Spleen (tissue), 11 donors: ENCODE measurements around the gene ACSS1. TPM values are rescaled to one million over a fixed set of nuclear protein-coding genes. Genes with fewer than 3 reads are reported as not detected.
A peak's percentile ranks its signal among the peaks of the same experiment; 100 is the strongest.

ENCODE experiments used
- DNase-seq: peaks from one replicate; pipeline ENCODE4 v3.0.0-alpha.2; 2020
- H3K27ac ChIP-seq, 8 donors: fragments of 200-600 bp; sonication (generic) in 7 of 8; 1 replicate in 4 of 8; 2 replicates in 4 of 8; pipeline versions ENCODE4 v1.5.0 to v1.8.0; 2016 to 2021; ENCODE audit warnings: inconsistent platforms in 4 of 8, mild to moderate bottlenecking in 4 of 8, moderate library complexity in 1 of 8
- H3K27me3 ChIP-seq, 7 donors: fragments of 200-600 bp; sonication (generic) in 6 of 7; replicated peaks in 1 of 7; 1 replicate in 4 of 7; 2 replicates in 3 of 7; pipeline versions ENCODE4 v1.5.0 to v1.8.0; 2016 to 2021; ENCODE audit warnings: inconsistent platforms in 3 of 7, mild to moderate bottlenecking in 1 of 7
- H3K36me3 ChIP-seq, 6 donors: fragments of 200-600 bp; sonication (generic) in 5 of 6; 1 replicate in 4 of 6; 2 replicates in 2 of 6; pipeline versions ENCODE4 v1.5.0 to v1.8.0; 2016 to 2021; ENCODE audit warnings: inconsistent platforms in 2 of 6
- H3K4me1 ChIP-seq, 6 donors: fragments of 200-600 bp; sonication (generic) in 5 of 6; 1 replicate in 3 of 6; 2 replicates in 3 of 6; pipeline versions ENCODE4 v1.5.0 to v1.8.0; 2016 to 2021; ENCODE audit warnings: inconsistent platforms in 3 of 6
- H3K4me3 ChIP-seq, 8 donors: fragments of 200-600 bp; sonication (generic) in 7 of 8; 1 replicate in 4 of 8; 2 replicates in 4 of 8; pipeline versions ENCODE4 v1.5.0 to v1.8.0; 2016 to 2021; ENCODE audit warnings: inconsistent platforms in 4 of 8, mild to moderate bottlenecking in 4 of 8, moderate library complexity in 2 of 8
- H3K9me3 ChIP-seq, 8 donors: fragments of 200-600 bp; sonication (generic) in 7 of 8; 1 replicate in 4 of 8; 2 replicates in 4 of 8; pipeline versions ENCODE4 v1.5.0 to v1.8.0; 2016 to 2021; ENCODE audit warnings: inconsistent platforms in 4 of 8
- POLR2A ChIP-seq, 3 donors: fragments of 450-650 bp; IDR thresholded peaks; one replicate each; pipeline ENCODE4 v1.5.1; 2017; ENCODE audit warnings: antibody characterized with exemption in 3 of 3, mild to moderate bottlenecking in 1 of 3
- POLR2AphosphoS5 ChIP-seq, 3 donors: sonication (generic); formaldehyde crosslinking; IDR thresholded peaks; one replicate each; pipeline ENCODE4 v1.5.1; 2017; ENCODE audit warnings: antibody characterized with exemption in 3 of 3
- WGBS, 5 donors: extraction: QIAGEN DNeasy Blood & Tissue Kit in 3 of 5; methylation state at CpG; one replicate each; pipeline versions ENCODE4 v1.1.5 to v1.1.7; 2013 to 2018; 5-methylcytosine and 5-hydroxymethylcytosine counted together
- intact Hi-C: fragments of 100-400 bp; cut with DNase I; formaldehyde crosslinking; loops from one replicate; pipeline ENCODE4 v1.15.0; 2023; ENCODE audit warnings: low total_unique reads
- polyA plus RNA-seq, 3 donors: library from polyadenylated mRNA; stranded (reverse); fragments of 200-250 nt; gene quantifications; one replicate each; pipeline ENCODE4 v1.2.1, GENCODE V29; 2013
- total RNA-seq, 7 donors: library from RNA; depleted of rRNA in 3 of 7; stranded (reverse); fragments of >200 nt in 3 of 7; fragmentation: NEBNext Ultra II Directional in 4 of 7; extraction: Animal tissue kit (Norgen Biotek cat#: 25700) in 4 of 7; gene quantifications; one replicate each; pipeline versions ENCODE4 v1.1.0 to v1.2.1, GENCODE V29; 2016 to 2021
- TF ChIP-seq, protein P1 (sequence below), 11 experiments: fragments of 200-600 bp in 7 of 11; fragments of 450-650 bp in 4 of 11; sonication (generic) in 4 of 11; IDR thresholded peaks in 8 of 11; conservative IDR thresholded peaks in 3 of 11; 1 replicate in 7 of 11; 2 replicates in 4 of 11; pipeline versions ENCODE4 v1.4.0 to v1.8.0; 2016 to 2021; ENCODE audit warnings: antibody characterized with exemption in 11 of 11, inconsistent platforms in 4 of 11, mild to moderate bottlenecking in 1 of 11
- donor health status: healthy with polysubstance abuse.
- donor health status: DM: no; HTN: no; CAD: no; lungs with moderate emphysema.
- donor health status: DM: no; HTN: no; CAD: no.
- donor health status: Bipolar disorder and iron deficiency.
- donor health status: healthy.
- donor health status: DM: no; HTN: no; CAD: no.
- donor health status: DM: yes; HTN: yes; CAD: no.

The ACSS1 gene
- total and polyA plus RNA-seq, 10 donors, result 20.3 to 50.8 (median 36.4) TPM

DNA sequence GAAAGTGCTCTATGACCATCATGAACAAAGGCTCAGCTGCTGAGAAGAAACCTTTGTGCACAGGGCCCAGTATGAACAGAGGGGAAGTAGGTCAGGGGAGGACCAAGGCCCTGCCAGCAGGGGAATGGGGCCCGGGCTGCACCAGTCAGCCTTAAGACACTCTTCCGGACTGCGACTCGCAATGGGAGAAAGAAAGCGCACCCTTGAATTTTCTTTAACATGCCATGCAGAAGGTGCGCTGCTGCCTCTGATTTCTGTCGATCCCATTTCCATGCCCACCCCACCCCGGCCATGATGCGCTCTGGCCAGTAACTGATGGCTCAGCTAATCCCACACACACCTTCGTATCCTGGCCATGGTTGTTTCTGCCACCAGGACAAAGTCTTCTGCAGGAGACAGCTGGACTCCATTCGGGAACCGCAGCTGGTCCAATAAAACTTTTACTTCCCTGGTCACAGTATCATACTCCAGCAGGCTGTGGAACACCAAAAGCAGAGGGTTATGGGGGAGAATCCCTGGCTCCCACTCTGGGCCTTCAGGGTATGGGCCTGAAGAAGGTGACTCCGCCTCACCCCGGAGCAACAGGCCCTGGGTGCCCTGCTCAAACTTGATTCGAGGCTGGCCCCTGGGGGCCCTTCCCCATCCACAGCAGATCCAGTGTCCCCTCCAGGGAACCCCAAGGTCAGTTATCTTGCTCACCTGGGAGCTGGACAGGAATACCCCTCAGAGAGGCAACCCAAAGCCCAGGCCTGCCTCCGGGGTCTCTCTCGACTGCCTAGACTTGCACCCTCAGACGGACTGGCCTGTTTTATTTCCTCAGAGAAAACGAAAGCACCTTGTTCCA is 88.5 kb downstream of the ACSS1 start:
- TF ChIP-seq POLR2A (IDR thresholded peaks at IDR 0.05) (no peak), POLR2AphosphoS5 (IDR thresholded peaks at IDR 0.05) (no peak)
- TF ChIP-seq, protein P1, sequence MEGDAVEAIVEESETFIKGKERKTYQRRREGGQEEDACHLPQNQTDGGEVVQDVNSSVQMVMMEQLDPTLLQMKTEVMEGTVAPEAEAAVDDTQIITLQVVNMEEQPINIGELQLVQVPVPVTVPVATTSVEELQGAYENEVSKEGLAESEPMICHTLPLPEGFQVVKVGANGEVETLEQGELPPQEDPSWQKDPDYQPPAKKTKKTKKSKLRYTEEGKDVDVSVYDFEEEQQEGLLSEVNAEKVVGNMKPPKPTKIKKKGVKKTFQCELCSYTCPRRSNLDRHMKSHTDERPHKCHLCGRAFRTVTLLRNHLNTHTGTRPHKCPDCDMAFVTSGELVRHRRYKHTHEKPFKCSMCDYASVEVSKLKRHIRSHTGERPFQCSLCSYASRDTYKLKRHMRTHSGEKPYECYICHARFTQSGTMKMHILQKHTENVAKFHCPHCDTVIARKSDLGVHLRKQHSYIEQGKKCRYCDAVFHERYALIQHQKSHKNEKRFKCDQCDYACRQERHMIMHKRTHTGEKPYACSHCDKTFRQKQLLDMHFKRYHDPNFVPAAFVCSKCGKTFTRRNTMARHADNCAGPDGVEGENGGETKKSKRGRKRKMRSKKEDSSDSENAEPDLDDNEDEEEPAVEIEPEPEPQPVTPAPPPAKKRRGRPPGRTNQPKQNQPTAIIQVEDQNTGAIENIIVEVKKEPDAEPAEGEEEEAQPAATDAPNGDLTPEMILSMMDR (IDR thresholded peaks at IDR 0.05 in 8 of 11, conservative IDR thresholded peaks at IDR 0.05 in 3 of 11), result no peak
- no peaks in the 10 kb centered on the region for H3K9me3 ChIP-seq
- no peaks in the 10 kb centered on the region for H3K27me3 ChIP-seq
- peak; percentile 62 for DNase-seq
- no peak overlapping the region for H3K27ac ChIP-seq
- intact Hi-C loops, result no loop called here
- H3K36me3 ChIP-seq, result peaks cover 0 to 99% (median 90%) of the 10 kb centered on the region in 6 donors
- no peak overlapping the region for H3K4me3 ChIP-seq
- H3K4me1 ChIP-seq, result peaks cover 0 to 23% (median 0%) of the 10 kb centered on the region in 6 donors
- 94 to 98% (median 95%) methylated on average over 17 to 19 of the region's 19 CpGs for WGBS, 5 donors

- TF ChIP-seq POLR2A (IDR thresholded peaks at IDR 0.05), result no peak
- TF ChIP-seq, protein P1 (IDR thresholded peaks at IDR 0.05 in 8 of 11, conservative IDR thresholded peaks at IDR 0.05 in 3 of 11), result no peak
- peak in 1 of 3 donors; percentile 19 for TF ChIP-seq POLR2AphosphoS5 (IDR thresholded peaks at IDR 0.05)
- 66 to 79% (median 72%) methylated on average over 5 of the region's 5 CpGs for WGBS, 5 donors
- H3K4me1 ChIP-seq, result peaks cover 0 to 25% (median 0%) of the 10 kb centered on the region in 6 donors
- peak; percentile 56 for DNase-seq
- intact Hi-C loops, result no loop called here
- H3K27ac ChIP-seq, result peak overlapping the region in 2 of 8 donors; percentile 6 to 30
- peaks cover 0 to 100% (median 94%) of the 10 kb centered on the region in 6 donors for H3K36me3 ChIP-seq
- no peaks in the 10 kb centered on the region for H3K9me3 ChIP-seq
- H3K4me3 ChIP-seq, result no peak overlapping the region
- no peaks in the 10 kb centered on the region for H3K27me3 ChIP-seq
Observed at GRCh38 chr20:24968278-24968800, 89.6 kb downstream of the ACSS1 start.

GRCh38 chr20:24966317-24967012 is 91.5 kb downstream of the ACSS1 start:
- peak; percentile 54 for DNase-seq
- 93 to 96% (median 95%) methylated on average over 15 of the region's 15 CpGs for WGBS, 5 donors

More at GRCh38 chr20:24966317-24967012, 91.5 kb downstream of the ACSS1 start:
- Histone ChIP-seq H3K27me3 (no peaks in the 10 kb centered on the region), H3K4me1 (peaks cover 0 to 34% (median 4%) of the 10 kb centered on the region in 6 donors), H3K9me3 (no peaks in the 10 kb centered on the region), H3K4me3 (no peak overlapping the region), H3K27ac (no peak overlapping the region), H3K36me3 (peaks cover 0 to 100% (median 93%) of the 10 kb centered on the region in 6 donors)
- TF ChIP-seq POLR2A (IDR thresholded peaks at IDR 0.05) (no peak), POLR2AphosphoS5 (IDR thresholded peaks at IDR 0.05) (peak in 1 of 3 donors; percentile 28)
- TF ChIP-seq, protein P1 (IDR thresholded peaks at IDR 0.05 in 8 of 11, conservative IDR thresholded peaks at IDR 0.05 in 3 of 11), result no peak
- intact Hi-C loops, result no loop called here
